HG03108 (cell line): ENCODE results near the gene KRTAP19-7.

Source experiments
- ATAC-seq: cut with Tn5 transposase; IDR thresholded peaks from one replicate; pipeline ENCODE4 v1.9.1; 2021; ENCODE audit warnings: moderate library complexity; ENCODE audit not compliant: unreplicated experiment

Gene KRTAP19-7

DNA sequence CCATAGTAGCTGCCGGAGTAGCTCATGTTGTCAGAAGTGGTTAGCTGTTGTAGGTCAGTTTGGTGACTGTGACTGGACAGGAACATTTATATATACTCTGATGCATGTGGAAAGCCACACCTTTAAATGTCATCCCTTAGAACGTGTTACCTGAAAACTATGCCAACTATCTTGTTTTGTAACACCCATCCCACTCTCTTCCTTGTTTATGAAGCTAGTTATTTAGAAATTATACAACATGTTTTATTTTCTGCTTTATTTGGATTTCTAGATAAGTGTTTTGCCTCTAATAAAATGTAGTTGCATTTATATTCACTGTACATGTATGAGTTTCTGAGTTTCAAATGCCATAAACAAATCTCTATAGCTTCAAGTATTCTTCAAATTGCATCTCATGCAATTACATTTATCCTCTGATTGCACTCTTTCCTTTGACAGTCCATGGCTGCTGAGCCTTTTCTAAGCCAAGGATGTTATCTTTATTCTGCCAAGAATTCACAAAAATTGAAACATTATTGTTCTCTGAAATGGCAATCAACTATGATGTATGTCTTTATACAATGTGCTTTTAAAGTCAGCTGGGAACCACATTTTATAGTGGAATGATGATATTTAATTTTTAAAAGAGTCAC, at the start of gene KRTAP19-7:
KRTAP19-7 (minus strand) TSS at position 51 of the 632 bp plus-strand sequence; CDS start at position 26, 25 bp downstream.
- no peak for ATAC-seq

DNA sequence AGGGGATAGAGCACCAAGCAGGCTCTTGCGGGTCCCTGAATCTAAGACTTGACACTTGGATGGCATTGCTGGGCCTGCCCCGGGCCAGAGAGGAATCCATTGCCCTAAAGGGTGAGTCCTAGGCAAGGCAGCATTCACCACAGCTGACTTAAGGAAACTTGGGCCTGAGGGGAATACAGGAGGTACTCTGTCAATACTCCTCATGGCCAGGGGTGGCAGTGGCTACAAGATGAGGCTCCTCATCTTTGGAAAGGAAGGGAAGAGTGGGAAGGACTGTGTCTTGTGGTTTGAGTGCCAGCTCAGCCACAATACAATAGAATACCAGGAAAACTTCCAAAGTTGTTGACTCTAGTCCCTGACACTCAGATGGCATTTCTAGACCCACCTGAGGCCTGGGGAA, 44.9 kb upstream of the KRTAP19-7 start:
- ATAC-seq, result no peak

GRCh38 chr21:30600787-30601186, 39.7 kb upstream of the KRTAP19-7 start, which contains the start of gene KRTAP22-1:
Gene KRTAP22-1, plus strand, starts transcription at chr21:30601087.
- ATAC-seq, result no peak

DNA sequence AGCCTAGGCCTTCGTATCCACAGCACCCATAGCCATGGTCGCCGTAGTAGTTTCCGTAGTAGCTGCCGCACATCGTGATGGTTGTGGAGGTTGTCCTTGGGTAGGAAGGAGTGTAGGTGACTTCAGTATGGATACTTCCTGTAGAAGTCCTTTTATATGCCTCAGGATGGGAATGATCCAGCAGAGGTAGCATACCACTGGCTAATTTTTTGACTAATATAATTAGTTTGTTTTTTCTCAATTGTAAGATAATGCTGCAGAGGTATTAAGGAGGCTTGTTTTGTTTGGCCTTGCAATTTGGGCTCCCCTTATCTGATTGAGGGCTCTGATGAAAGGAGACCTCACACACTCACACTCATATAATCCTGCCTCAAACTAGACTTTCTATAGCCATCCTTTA, 37.7 kb upstream of the KRTAP19-7 start, which contains the start of gene KRTAP6-2:
KRTAP6-2 (minus strand) TSS at position 101 of the 400 bp plus-strand sequence; CDS start at position 73, 28 bp downstream.
- no peak for ATAC-seq

- ATAC-seq, result no peak
These were observed 31.0 kb upstream of the KRTAP19-7 start, which contains the start of gene KRTAP6-3 for GRCh38 chr21:30592140-30592539. Gene KRTAP6-3, plus strand, starts transcription at chr21:30592440. Its CDS starts 6 bp downstream, at chr21:30592446.

DNA sequence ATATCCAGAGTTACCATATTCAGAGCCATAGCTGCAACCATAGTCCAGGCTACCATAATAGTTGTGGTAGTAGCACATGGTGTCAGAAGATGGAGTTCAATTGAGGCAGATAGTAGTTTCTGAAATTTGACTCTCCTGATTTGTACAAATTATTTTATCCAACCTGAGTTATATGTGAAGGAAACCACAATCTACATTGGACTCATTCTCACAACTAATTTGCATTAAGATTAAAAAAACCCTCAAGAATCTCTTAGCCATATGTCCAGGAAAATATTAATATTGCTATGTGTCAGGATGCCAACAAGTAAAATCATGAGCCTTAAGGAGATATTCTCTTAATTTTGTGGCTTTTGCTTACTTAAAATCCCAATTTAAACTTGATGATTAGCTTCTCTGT, 29.2 kb upstream of the KRTAP19-7 start, which contains the start of gene KRTAP22-2:
KRTAP22-2 (minus strand) TSS at position 101 of the 400 bp plus-strand sequence.
- ATAC-seq, result no peak

DNA sequence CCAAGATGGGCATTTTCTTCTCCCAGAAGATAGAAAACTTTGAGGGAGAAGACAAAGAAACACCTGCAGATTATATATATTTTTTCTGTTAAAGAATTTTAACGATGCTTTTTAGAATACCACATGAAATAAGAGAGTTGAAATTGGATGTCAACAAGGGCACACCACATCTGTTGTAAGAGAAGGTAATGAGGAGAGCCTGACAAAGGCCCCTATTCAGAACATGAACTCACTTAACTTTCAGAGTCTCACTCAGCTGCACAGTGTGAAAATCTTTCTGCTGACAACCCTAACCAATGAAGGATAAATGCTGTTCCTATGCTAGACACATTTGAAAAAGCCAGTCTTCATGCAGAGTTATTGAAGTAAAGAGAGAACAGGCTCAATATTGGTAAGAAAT, 21.8 kb upstream of the KRTAP19-7 start:
- ATAC-seq, result no peak

DNA sequence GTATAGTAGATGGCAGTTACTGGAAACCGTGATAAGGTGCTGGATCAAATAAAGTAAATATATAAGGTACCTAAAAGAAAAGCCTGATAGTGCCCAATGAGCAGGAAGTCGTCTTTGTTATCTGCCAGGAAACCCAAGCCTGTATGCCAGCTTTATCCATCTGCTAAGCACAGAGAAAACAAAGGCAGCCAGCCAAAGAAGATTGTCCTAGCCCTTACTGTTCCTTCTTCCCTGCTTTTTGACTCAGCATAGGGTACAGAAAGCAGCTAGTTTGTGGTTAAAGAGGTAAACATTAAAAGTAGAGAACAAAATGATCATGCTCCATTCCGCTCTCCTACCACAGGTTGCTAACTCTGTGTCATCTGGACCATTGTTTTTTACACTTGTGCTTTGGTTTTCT, 19.0 kb upstream of the KRTAP19-7 start:
- no peak for ATAC-seq

DNA sequence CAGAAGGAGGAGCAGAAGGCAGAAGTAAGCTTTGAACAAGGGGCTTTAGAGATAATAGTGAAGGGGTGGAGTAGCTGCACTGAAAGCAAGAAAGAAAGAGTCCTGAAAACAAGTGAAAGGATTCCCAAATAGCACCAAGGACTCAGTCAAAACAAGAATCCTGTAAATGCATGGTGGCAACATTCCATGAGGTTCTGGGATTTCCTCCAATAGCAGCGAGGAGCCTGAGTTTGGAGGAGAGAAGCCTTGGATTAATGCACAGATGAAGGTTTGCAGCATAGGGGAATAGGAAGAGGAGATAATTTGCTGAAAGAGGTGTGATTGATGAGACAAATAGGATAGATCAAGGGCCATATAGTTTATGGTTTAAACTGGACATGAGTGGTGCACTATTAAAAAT, 18.2 kb upstream of the KRTAP19-7 start:
- ATAC-seq, result no peak

DNA sequence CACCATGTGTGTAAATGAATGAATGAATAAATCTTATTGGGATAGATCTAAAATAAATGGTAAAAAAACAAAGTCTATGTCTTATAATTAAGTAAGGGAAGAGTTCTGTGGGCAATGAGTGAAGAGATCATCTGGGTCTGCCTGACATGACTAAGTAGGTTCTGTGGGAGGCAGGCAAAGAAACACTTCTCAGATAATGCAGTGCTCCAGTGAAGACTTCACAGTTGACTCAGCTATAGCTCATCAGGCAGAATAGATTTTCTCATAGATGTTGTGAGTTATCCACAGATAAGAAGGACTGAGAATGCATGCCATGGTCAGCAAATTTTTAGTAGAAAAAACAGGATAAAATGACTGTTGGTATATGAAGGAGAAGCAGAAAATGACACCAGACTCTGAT, 16.7 kb upstream of the KRTAP19-7 start:
- no peak for ATAC-seq

GRCh38 chr21:30567617-30568016, 6.5 kb upstream of the KRTAP19-7 start:
- no peak for ATAC-seq

- no peak for ATAC-seq
These were observed 2.5 kb upstream of the KRTAP19-7 start for GRCh38 chr21:30563630-30564029.

GRCh38 chr21:30563072-30563471, 2.0 kb upstream of the KRTAP19-7 start:
- ATAC-seq, result no peak

DNA sequence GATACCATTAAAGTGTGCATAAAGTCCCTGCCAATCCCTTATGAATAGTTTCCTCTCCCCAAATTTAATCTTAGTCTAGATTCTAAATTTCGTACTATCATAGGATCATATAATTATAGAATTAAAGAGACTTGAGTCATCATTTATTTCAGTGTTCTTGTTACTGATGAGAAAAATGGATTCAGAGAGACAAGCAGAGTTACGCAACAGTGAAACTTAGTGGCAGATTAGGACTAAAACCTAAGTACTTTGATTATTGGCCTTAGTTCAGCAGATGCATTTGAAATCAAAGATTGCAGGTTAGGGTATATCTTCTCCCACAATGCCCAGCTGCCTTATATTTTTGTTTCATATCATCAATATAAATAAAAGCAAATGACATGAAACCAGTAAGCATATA, 843 bp upstream of the KRTAP19-7 start:
- no peak for ATAC-seq

GRCh38 chr21:30555095-30555494, 6.0 kb downstream of the KRTAP19-7 start:
- no peak for ATAC-seq

- ATAC-seq, result no peak
These were observed 8.3 kb downstream of the KRTAP19-7 start for GRCh38 chr21:30552782-30553181.

- ATAC-seq, result no peak
These were observed 19.4 kb downstream of the KRTAP19-7 start, which contains the start of gene KRTAP19-6 for GRCh38 chr21:30541764-30542163. Gene KRTAP19-6, minus strand, starts transcription at chr21:30541864. Its CDS starts 31 bp downstream, at chr21:30541833.

DNA sequence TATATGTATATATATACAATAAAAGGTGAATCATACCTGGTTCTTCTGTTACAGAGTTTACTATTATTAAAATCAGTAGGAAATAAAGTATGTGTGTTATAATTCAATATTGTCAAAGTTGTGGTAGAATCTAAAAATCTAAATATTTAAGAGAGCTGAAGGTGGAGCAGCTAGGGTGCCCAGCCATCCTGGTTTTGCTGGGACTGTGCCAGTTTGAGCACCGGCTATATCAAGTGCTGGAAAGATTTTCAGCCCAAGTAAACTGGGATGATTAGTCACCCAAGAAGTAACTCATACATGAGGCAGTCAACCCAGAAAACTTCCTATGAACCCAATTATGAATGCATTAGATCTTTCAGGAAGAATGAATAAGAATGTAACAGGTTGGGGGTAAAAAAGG, 42.2 kb downstream of the KRTAP19-7 start:
- no peak for ATAC-seq

GRCh38 chr21:30515681-30516080, 45.4 kb downstream of the KRTAP19-7 start:
- ATAC-seq, result no peak
